Endothelial cell of umbilical vein (primary cell): ENCODE measurements around the gene ALK. TPM values are rescaled to one million over a fixed set of nuclear protein-coding genes. Genes with fewer than 3 reads are reported as not detected.

ENCODE experiments used
- BruUV-seq: library from RNA; stranded (reverse); fragments of 400-500 nt; replicated peaks from 2 replicates; lab custom pipeline; 2021; lab: Mats Ljungman, UMichigan
- CTCF ChIA-PET: fragments of 300-600, 350-600 bp; sonication (Branson Sonifier 250); formaldehyde crosslinking; loops from one replicate; lab custom pipeline; 2021; ENCODE audit warnings: antibody characterized with exemption, inconsistent platforms; lab: Charles Lee
- POLR2A ChIA-PET: fragments of 300-600, 350-600 bp; sonication (Branson Sonifier 250); formaldehyde crosslinking; loops from one replicate; lab custom pipeline; 2021; ENCODE audit warnings: antibody characterized with exemption, inconsistent platforms; lab: Charles Lee
- DNase-seq: peaks from one replicate; pipeline ENCODE4 v3.0.0-alpha.2; 2011; ENCODE audit warnings: low read depth, low spot score
- FAIRE-seq: peaks from 2 replicates; lab custom pipeline; 2011; peaks lifted over from hg19 to GRCh38; lab: Jason Lieb, UNC
- H2AFZ ChIP-seq: 2 replicates; pipeline ENCODE4 v1.6.0; 2012; ENCODE audit warnings: low read depth, low read length, control low read depth, inconsistent platforms
- H3K27ac ChIP-seq: 2 replicates; pipeline ENCODE4 v1.5.1; 2011; ENCODE audit warnings: low read depth, mild to moderate bottlenecking, control low read depth, low read length, moderate library complexity; ENCODE audit not compliant: insufficient read depth
- H3K27me3 ChIP-seq, 2 experiments: 2 replicates each; pipeline versions ENCODE4 v1.6.0 to v1.6.1; 2011; ENCODE audit warnings: low read length in 2 of 2, mixed read lengths in 1 of 2; ENCODE audit not compliant: control insufficient read depth in 2 of 2, insufficient read depth in 2 of 2
- H3K36me3 ChIP-seq, 2 experiments: 2 replicates in 1 of 2; 3 replicates in 1 of 2; pipeline ENCODE4 v1.5.1; 2011; ENCODE audit warnings: low read length in 2 of 2, mild to moderate bottlenecking in 1 of 2, moderate library complexity in 1 of 2; ENCODE audit not compliant: control insufficient read depth in 2 of 2, insufficient read depth in 2 of 2; ENCODE audit errors: extremely low read depth in 1 of 2
- H3K4me1 ChIP-seq: 3 replicates; pipeline ENCODE4 v1.5.1; 2011; ENCODE audit warnings: mild to moderate bottlenecking, low read length; ENCODE audit not compliant: control insufficient read depth, insufficient read depth; ENCODE audit errors: extremely low read depth
- H3K4me2 ChIP-seq: 2 replicates; pipeline ENCODE4 v1.6.1; 2011; ENCODE audit warnings: low read length, control low read depth, mixed read lengths; ENCODE audit not compliant: insufficient read depth
- H3K4me3 ChIP-seq, 3 experiments: fragments of 200-600 bp in 1 of 3; sonication (generic), shearing (Covaris generic) in 1 of 3; replicated peaks in 1 of 3; 2 replicates each; pipeline ENCODE4 v1.5.1; 2011 to 2016; ENCODE audit warnings: control low read depth in 3 of 3, low read length in 3 of 3, mild to moderate bottlenecking in 2 of 3, inconsistent platforms in 1 of 3, low read depth in 1 of 3, moderate library complexity in 1 of 3; ENCODE audit not compliant: insufficient read depth in 1 of 3
- H3K79me2 ChIP-seq: 2 replicates; pipeline ENCODE4 v1.6.0; 2012; ENCODE audit warnings: low read length, inconsistent platforms; ENCODE audit not compliant: control insufficient read depth, insufficient read depth
- H3K9ac ChIP-seq: replicated peaks from 2 replicates; pipeline ENCODE3; 2011; ENCODE audit warnings: low read length, control low read depth; ENCODE audit not compliant: insufficient read depth; ENCODE audit errors: extremely low read depth
- H3K9me1 ChIP-seq: replicated peaks from 3 replicates; pipeline ENCODE4 v1.6.0; 2011; ENCODE audit warnings: mild to moderate bottlenecking, low read length; ENCODE audit not compliant: control insufficient read depth, insufficient read depth; ENCODE audit errors: extremely low read depth
- H3K9me3 ChIP-seq: replicated peaks from 2 replicates; pipeline ENCODE4 v1.5.1; 2012; ENCODE audit warnings: low read length, inconsistent platforms; ENCODE audit not compliant: control insufficient read depth, insufficient read depth
- H4K20me1 ChIP-seq: replicated peaks from 2 replicates; pipeline ENCODE3; 2011; ENCODE audit warnings: mild to moderate bottlenecking, low read length; ENCODE audit not compliant: control insufficient read depth, insufficient read depth; ENCODE audit errors: extremely low read depth
- CTCF ChIP-seq, 2 donors: IDR thresholded peaks; 1 replicate in 1 of 2; 2 replicates in 1 of 2; pipeline ENCODE4 v1.5.1; 2011; ENCODE audit warnings: low read length in 2 of 2, mild to moderate bottlenecking in 2 of 2, moderate library complexity in 2 of 2, control low read depth in 1 of 2, inconsistent platforms in 1 of 2, low read depth in 1 of 2; ENCODE audit not compliant: insufficient read depth in 1 of 2; ENCODE audit errors: extremely low read depth in 1 of 2
- EZH2 ChIP-seq: IDR thresholded peaks from 2 replicates; pipeline ENCODE4 v1.6.1; 2012; ENCODE audit warnings: borderline replicate concordance, low read depth, mild to moderate bottlenecking, moderate library complexity, low read length, inconsistent platforms; ENCODE audit not compliant: severe bottlenecking
- JUN ChIP-seq: IDR thresholded peaks from 2 replicates; pipeline ENCODE4 v1.6.1; 2011; ENCODE audit warnings: borderline replicate concordance, low read depth; ENCODE audit not compliant: insufficient read length, insufficient read depth
- MAX ChIP-seq: IDR thresholded peaks from 2 replicates; pipeline ENCODE4 v1.6.1; 2011; ENCODE audit not compliant: insufficient read depth, insufficient read length
- MYC ChIP-seq: IDR thresholded peaks from one replicate; pipeline ENCODE4 v1.6.1; 2011; ENCODE audit warnings: mild to moderate bottlenecking, low read depth, low read length
- POLR2A ChIP-seq: IDR thresholded peaks from 2 replicates; pipeline ENCODE4 v1.6.1; 2012; ENCODE audit warnings: low read depth, mild to moderate bottlenecking, control low read depth, low read length
- POLR2AphosphoS5 ChIP-seq: IDR thresholded peaks from 2 replicates; pipeline ENCODE4 v1.6.1; 2012; ENCODE audit warnings: low read depth, mild to moderate bottlenecking, control low read depth, low read length, moderate library complexity; ENCODE audit not compliant: insufficient read depth
- dilution Hi-C: fragments of 300-500 bp; cut with MboI; formaldehyde crosslinking; loops from one replicate; pipeline ENCODE4 v1.15.0; 2019; ENCODE audit warnings: low sequenced_read_pairs; ENCODE audit not compliant: extremely low pct_ligation_motif_present
- intact Hi-C: fragments of 100-400 bp; cut with micrococcal nuclease; formaldehyde crosslinking; loops from one replicate; pipeline ENCODE4 v1.10.0; 2022
- polyA plus RNA-seq, 4 experiments: library from polyadenylated mRNA; depleted of rRNA in 3 of 4; stranded (reverse) in 3 of 4; unstranded in 1 of 4; fragments of >200 nt; gene quantifications; 2 replicates each; pipeline versions ENCODE4 v1.2.1 to v1.2.3, GENCODE V29; 2011 to 2012; ENCODE audit warnings: missing spikeins in 1 of 4
- total RNA-seq: library from RNA; stranded (reverse); gene quantifications from 2 replicates; pipeline ENCODE4 v1.2.3, GENCODE V29; 2021

Gene ALK
- total and polyA plus RNA-seq, 2 donors (not counting 3 experiments of a cell fraction or from before 2014, with no cell fraction given), result not detected

- FAIRE-seq, result no peak
- intact Hi-C loops, result no loop called here
- Histone ChIP-seq H3K9ac (no peak overlapping the region), H3K27ac (no peak overlapping the region), H3K9me3 (no peaks in the 10 kb centered on the region), H3K4me2 (no peak overlapping the region), H3K4me3 (no peak overlapping the region), H2AFZ (no peak overlapping the region), H3K9me1 (no peaks in the 10 kb centered on the region), H3K79me2 (no peaks in the 10 kb centered on the region), H3K27me3 (no peaks in the 10 kb centered on the region), H4K20me1 (no peaks in the 10 kb centered on the region), H3K36me3 (no peaks in the 10 kb centered on the region), H3K4me1 (peaks cover 2% of the 10 kb centered on the region)
- no peak for TF ChIP-seq JUN
- no peak for TF ChIP-seq CTCF (IDR thresholded peaks at IDR 0.05; ENCODE audit: extremely low read depth in 1 of 2, insufficient read depth in 1 of 2, low read depth in 1 of 2, low read length in 2 of 2)
- no peak for TF ChIP-seq POLR2A
- CTCF ChIA-PET, result no interaction called here
- BruUV-seq, result no TSS peak
- POLR2A ChIA-PET, result interaction anchor here (0.6 kb wide), 1 partner anchor 819 kb away, joined by 3 read pairs; no protein-coding TSS in a partner anchor
- DNase-seq, result no peak
- dilution Hi-C loops, result no loop called here
Measured at GRCh38 chr2:29209551-29209950, 711.8 kb downstream of the ALK start.

- TF ChIP-seq MAX, result no peak
- no peak for TF ChIP-seq POLR2AphosphoS5
- no peak for TF ChIP-seq POLR2A
- no peak for TF ChIP-seq MYC
- no peak for TF ChIP-seq EZH2
- no peak for FAIRE-seq
- intact Hi-C loops, result no loop called here
Measured at GRCh38 chr2:29207352-29208148, 713.8 kb downstream of the ALK start.

More at GRCh38 chr2:29207352-29208148, 713.8 kb downstream of the ALK start:
- Histone ChIP-seq H3K4me1 (no peaks in the 10 kb centered on the region), H3K4me3 (no peak overlapping the region), H3K79me2 (no peaks in the 10 kb centered on the region), H3K27me3 (no peaks in the 10 kb centered on the region), H3K36me3 (no peaks in the 10 kb centered on the region), H3K9ac (no peak overlapping the region), H3K9me1 (no peaks in the 10 kb centered on the region), H3K27ac (no peak overlapping the region), H3K9me3 (no peaks in the 10 kb centered on the region), H4K20me1 (no peaks in the 10 kb centered on the region), H3K4me2 (no peak overlapping the region), H2AFZ (no peak overlapping the region)
- peak; percentile 7 for DNase-seq
- dilution Hi-C loops, result no loop called here
- no TSS peak for BruUV-seq
- POLR2A ChIA-PET, result no interaction called here
- CTCF ChIA-PET, result no interaction called here
